ENCODE measurements around the gene CCNYL1.
"Not testable (repeated sequence)": the region's sequence is repeated elsewhere in the genome, so short reads cannot be mapped to it uniquely, and the experiment has no call there.

The CCNYL1 gene

GRCh38 chr2:207697411-207697810, 14.0 kb upstream of the CCNYL1 start:
- DNase-seq (ENCODE audit: low read depth in 2 of 2): no peak

GRCh38 chr2:207698301-207698700, 13.1 kb upstream of the CCNYL1 start:
- no peak for DNase-seq (ENCODE audit: low read depth in 2 of 2)

GRCh38 chr2:207704078-207704477, 7.4 kb upstream of the CCNYL1 start:
- no peak for DNase-seq (ENCODE audit: low read depth in 2 of 2)

GRCh38 chr2:207704671-207705070, 6.8 kb upstream of the CCNYL1 start:
- DNase-seq (ENCODE audit: low read depth in 2 of 2): no peak

- no peak for DNase-seq (ENCODE audit: low read depth in 2 of 2)
Measured at GRCh38 chr2:207706936-207707860, 4.2 kb upstream of the CCNYL1 start.

GRCh38 chr2:207711750-207712530, 500 bp downstream of the CCNYL1 start:
- peak in 1 of 2 donors; percentile 15 for DNase-seq (ENCODE audit: low read depth in 2 of 2)

- DNase-seq (ENCODE audit: low read depth in 2 of 2): no peak
Measured at GRCh38 chr2:207716056-207716455, 4.6 kb downstream of the CCNYL1 start.

GRCh38 chr2:207718521-207718920, 7.1 kb downstream of the CCNYL1 start:
- DNase-seq (ENCODE audit: low read depth in 2 of 2): no peak

GRCh38 chr2:207719008-207719407, 7.6 kb downstream of the CCNYL1 start:
- DNase-seq (ENCODE audit: low read depth in 2 of 2): no peak

- not testable (repeated sequence) for DNase-seq (ENCODE audit: low read depth in 2 of 2)
Measured at GRCh38 chr2:207719655-207720054, 8.2 kb downstream of the CCNYL1 start.

GRCh38 chr2:207720517-207721187, 9.2 kb downstream of the CCNYL1 start:
- DNase-seq (ENCODE audit: low read depth in 2 of 2): no peak

GRCh38 chr2:207722773-207723424, 11.5 kb downstream of the CCNYL1 start:
- no peak for DNase-seq (ENCODE audit: low read depth in 2 of 2)

- not testable (repeated sequence) for DNase-seq (ENCODE audit: low read depth in 2 of 2)
Measured at GRCh38 chr2:207723425-207723787, 12.0 kb downstream of the CCNYL1 start.

- DNase-seq (ENCODE audit: low read depth in 2 of 2): no peak
Measured at GRCh38 chr2:207724113-207724512, 12.7 kb downstream of the CCNYL1 start.

- DNase-seq (ENCODE audit: low read depth in 2 of 2): no peak
Measured at GRCh38 chr2:207725873-207726578, 14.6 kb downstream of the CCNYL1 start.

GRCh38 chr2:207727261-207727660, 15.8 kb downstream of the CCNYL1 start:
- DNase-seq (ENCODE audit: low read depth in 2 of 2): no peak

GRCh38 chr2:207729465-207729998, 18.1 kb downstream of the CCNYL1 start:
- DNase-seq (ENCODE audit: low read depth in 2 of 2): no peak

GRCh38 chr2:207731138-207731537, 19.7 kb downstream of the CCNYL1 start:
- no peak for DNase-seq (ENCODE audit: low read depth in 2 of 2)

GRCh38 chr2:207733597-207734240, 22.3 kb downstream of the CCNYL1 start:
- DNase-seq (ENCODE audit: low read depth in 2 of 2): no peak

- no peak for DNase-seq (ENCODE audit: low read depth in 2 of 2)
Measured at GRCh38 chr2:207734264-207734635, 22.8 kb downstream of the CCNYL1 start.
